ENCODE data around the gene SKI. TPM values are rescaled to one million over a fixed set of nuclear protein-coding genes. Genes with fewer than 3 reads are reported as not detected.

Gene SKI
- total RNA-seq, 2 donors from 2014 or later: 31.0 to 36.1 TPM

DNA sequence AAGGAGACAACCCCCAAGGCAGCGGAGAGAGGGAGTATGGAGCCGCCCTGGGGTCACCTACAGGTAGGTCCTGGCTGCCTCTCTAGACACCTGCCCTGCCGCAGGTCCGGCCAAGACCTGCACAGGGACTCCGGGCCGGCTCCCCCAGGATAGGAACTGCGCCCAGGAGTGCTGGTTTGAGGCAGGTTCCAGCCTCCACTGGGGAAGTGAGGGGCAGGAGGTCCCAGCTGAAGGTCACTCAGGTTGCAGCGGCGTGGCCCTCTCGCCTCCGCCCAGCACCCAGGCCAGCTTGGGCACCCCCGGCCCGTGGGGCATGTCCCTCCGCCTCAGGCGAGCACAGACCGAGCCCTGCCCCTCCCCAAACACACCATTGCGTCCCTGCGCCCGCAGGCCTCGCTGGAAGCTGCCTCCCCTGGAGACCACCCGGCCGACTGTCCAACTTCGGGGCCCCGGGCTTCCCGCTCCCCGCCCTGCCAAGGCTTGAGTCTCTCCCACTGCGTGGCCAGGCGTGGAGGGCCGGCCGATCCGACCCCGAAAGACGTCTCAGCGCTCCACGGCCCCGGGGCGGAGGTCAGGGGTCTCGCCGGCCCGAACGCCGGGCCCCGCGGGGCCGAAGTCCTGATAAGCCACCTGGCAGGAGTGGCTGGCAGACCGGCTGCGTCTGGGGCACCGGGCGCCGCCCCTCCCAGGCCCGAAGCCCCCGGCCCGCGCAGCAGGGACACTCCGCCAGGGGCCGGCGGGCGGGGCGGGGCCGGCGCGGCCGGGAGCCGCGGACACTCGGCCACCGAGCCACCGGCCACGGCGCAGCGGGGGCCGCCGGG is 1.4 kb upstream of the SKI start:
- Histone ChIP-seq H3K4me1 (peaks cover 11% of the 10 kb centered on the region), H3K27me3 (no peaks in the 10 kb centered on the region), H3K9ac (ENCODE audit: low read depth in 2 of 2, low read length in 2 of 2) (peak overlapping the region; percentile 66 to 100), H3K4me3 (peak overlapping the region; percentile 56), H3K36me3 (no peaks in the 10 kb centered on the region), H3K9me3 (no peaks in the 10 kb centered on the region), H3K27ac (peak overlapping the region; percentile 89)
- intact Hi-C loops (cut with DNase I): no loop called here
- no peak for DNase-seq
- no peak for TF ChIP-seq CTCF (IDR thresholded peaks at IDR 0.05)

DNA sequence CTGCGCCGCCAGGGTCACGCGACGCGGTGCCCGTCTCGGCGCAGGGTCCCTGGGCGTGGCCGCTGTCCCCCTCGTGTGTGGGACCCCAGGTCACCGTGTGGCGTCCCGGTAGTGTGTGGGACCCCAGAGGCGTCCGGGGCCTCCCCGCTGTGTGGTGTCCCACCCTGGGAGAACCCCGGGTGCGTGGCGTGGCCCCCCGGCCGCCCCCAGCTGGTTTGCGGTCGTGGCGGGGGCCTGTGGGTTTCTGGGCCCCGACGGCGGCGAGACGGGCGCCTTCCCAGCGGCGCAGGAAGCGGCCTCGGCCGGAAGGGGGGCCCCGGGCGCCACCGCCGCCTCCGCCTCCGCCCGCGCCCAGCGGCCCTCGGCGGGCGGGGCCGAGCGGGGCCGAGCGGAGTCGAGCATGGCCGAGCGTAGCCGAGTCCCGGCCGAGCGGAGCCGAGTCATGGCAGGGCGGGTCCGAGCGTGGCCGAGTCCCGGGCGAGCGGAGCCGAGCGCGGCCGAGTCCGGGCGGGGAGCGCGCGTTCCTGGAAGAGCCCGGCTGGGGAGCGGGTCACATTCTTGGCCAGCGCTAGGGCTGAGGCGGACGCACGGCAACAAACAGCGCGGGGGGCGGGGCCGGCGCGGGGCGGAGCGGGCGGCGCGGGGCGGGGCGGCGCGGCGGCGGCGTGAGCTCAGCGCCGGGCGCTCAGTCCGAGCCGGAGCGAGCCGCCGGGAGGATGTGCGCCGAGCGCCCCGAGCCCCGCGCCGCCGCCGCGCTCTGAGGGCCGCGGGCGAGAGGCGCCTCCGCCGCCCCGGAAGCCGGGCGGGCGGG is 568 bp upstream of the SKI start:
- Histone ChIP-seq H3K4me3 (peak overlapping the region; percentile 56), H3K27me3 (no peaks in the 10 kb centered on the region), H3K9me3 (no peaks in the 10 kb centered on the region), H3K9ac (ENCODE audit: low read depth in 2 of 2, low read length in 2 of 2) (peak overlapping the region; percentile 66 to 100), H3K27ac (peak overlapping the region; percentile 89), H3K4me1 (peaks cover 19% of the 10 kb centered on the region), H3K36me3 (no peaks in the 10 kb centered on the region)
- TF ChIP-seq CTCF (IDR thresholded peaks at IDR 0.05): no peak
- intact Hi-C loops (cut with DNase I): no loop called here
- DNase-seq: peak; percentile 93

GRCh38 chr1:2228694-2229036 is 546 bp downstream of the SKI start:
- no peak for TF ChIP-seq CTCF (IDR thresholded peaks at IDR 0.05)
- no peaks in the 10 kb centered on the region for H3K27me3 ChIP-seq
- H3K27ac ChIP-seq: peak overlapping the region; percentile 80
- H3K9ac ChIP-seq (ENCODE audit: low read depth in 2 of 2, low read length in 2 of 2): peak overlapping the region; percentile 84 to 88
- H3K4me3 ChIP-seq: peak overlapping the region; percentile 63
- intact Hi-C loops (cut with DNase I): no loop called here
- H3K36me3 ChIP-seq: no peaks in the 10 kb centered on the region
- DNase-seq: no peak
- peaks cover 22% of the 10 kb centered on the region for H3K4me1 ChIP-seq
- no peaks in the 10 kb centered on the region for H3K9me3 ChIP-seq

DNA sequence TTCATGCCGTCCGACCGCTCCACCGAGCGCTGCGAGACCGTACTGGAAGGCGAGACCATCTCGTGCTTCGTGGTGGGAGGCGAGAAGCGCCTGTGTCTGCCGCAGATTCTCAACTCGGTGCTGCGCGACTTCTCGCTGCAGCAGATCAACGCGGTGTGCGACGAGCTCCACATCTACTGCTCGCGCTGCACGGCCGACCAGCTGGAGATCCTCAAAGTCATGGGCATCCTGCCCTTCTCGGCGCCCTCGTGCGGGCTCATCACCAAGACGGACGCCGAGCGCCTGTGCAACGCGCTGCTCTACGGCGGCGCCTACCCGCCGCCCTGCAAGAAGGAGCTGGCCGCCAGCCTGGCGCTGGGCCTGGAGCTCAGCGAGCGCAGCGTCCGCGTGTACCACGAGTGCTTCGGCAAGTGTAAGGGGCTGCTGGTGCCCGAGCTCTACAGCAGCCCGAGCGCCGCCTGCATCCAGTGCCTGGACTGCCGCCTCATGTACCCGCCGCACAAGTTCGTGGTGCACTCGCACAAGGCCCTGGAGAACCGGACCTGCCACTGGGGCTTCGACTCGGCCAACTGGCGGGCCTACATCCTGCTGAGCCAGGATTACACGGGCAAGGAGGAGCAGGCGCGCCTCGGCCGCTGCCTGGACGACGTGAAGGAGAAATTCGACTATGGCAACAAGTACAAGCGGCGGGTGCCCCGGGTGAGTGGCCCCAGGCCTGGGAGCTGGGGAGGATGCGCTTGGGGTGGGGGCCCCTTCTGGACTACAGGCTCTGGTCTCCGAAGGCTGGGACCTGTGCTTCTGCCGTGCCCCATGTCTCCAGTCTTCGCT is 1.1 kb downstream of the SKI start:
- DNase-seq: peak; percentile 68
- H3K27me3 ChIP-seq: no peaks in the 10 kb centered on the region
- peaks cover 22% of the 10 kb centered on the region for H3K4me1 ChIP-seq
- H3K9ac ChIP-seq (ENCODE audit: low read depth in 2 of 2, low read length in 2 of 2): peak overlapping the region; percentile 84 to 88
- peak overlapping the region; percentile 63 for H3K4me3 ChIP-seq
- no peak for TF ChIP-seq CTCF (IDR thresholded peaks at IDR 0.05)
- no peaks in the 10 kb centered on the region for H3K36me3 ChIP-seq
- intact Hi-C loops (cut with DNase I): no loop called here
- H3K27ac ChIP-seq: peak overlapping the region; percentile 80
- no peaks in the 10 kb centered on the region for H3K9me3 ChIP-seq
